HCT116 (cell line): ENCODE data around the gene RBBP8. TPM values are rescaled to one million over a fixed set of nuclear protein-coding genes. Genes with fewer than 3 reads are reported as not detected.

ENCODE experiments used
- ATAC-seq: fragments of 200-7000 bp; cut with Tn5 transposase; 2 replicates; pipeline ENCODE4 v1.9.1; 2020; ENCODE audit warnings: mild to moderate bottlenecking, moderate library complexity
- BruUV-seq: library from RNA; stranded (reverse); fragments of 400-500 nt; replicated peaks from 2 replicates; lab custom pipeline; 2021; lab: Mats Ljungman, UMichigan
- CTCF ChIA-PET: fragments of 300-600 bp; sonication (Branson Sonifier 250); formaldehyde crosslinking; loops from one replicate; lab custom pipeline; 2021; ENCODE audit warnings: antibody characterized with exemption; lab: Charles Lee
- POLR2A ChIA-PET: fragments of 300-600, 350-600 bp; sonication (Branson Sonifier 250); formaldehyde crosslinking; loops from one replicate; lab custom pipeline; 2021; ENCODE audit warnings: antibody characterized with exemption; lab: Charles Lee
- RAD21 ChIA-PET, 2 experiments: fragments of 300-600 bp; sonication (Branson Sonifier 250); formaldehyde crosslinking; loops; one replicate each; lab custom pipeline; 2023; ENCODE audit warnings: low total read pairs in 2 of 2; ENCODE audit not compliant: uncharacterized antibody in 2 of 2, unreplicated experiment in 2 of 2, low non-redundant PET in 1 of 2; lab: Charles Lee
- DNase-seq: peaks from one replicate; pipeline ENCODE4 v3.0.0-alpha.2; 2010; ENCODE audit warnings: low read depth, low spot score
- H2AFZ ChIP-seq: fragments of 200-600 bp; shearing (Covaris generic), sonication (generic); 2 replicates; pipeline ENCODE4 v1.6.1; 2017; ENCODE audit warnings: low read depth, mixed run types, mixed read lengths, antibody characterized with exemption, low read length; ENCODE audit not compliant: poor library complexity, severe bottlenecking
- H3K27ac ChIP-seq: 2 replicates; pipeline ENCODE4 v1.5.1; 2012; ENCODE audit warnings: low read depth, low read length
- H3K27me3 ChIP-seq: fragments of 200-600 bp; sonication (generic); 2 replicates; pipeline ENCODE4 v1.6.1; 2016; ENCODE audit warnings: mixed run types, low read length, mixed read lengths; ENCODE audit not compliant: insufficient read depth
- H3K36me3 ChIP-seq, 2 experiments: fragments of 200-500 bp in 1 of 2; fragments of 200-600 bp in 1 of 2; sonication (Bioruptor generic) in 1 of 2; sonication (generic) in 1 of 2; 2 replicates each; pipeline versions ENCODE4 v1.5.1 to v1.6.1; 2014 to 2016; ENCODE audit warnings: low read length in 2 of 2, inconsistent platforms in 1 of 2, mixed read lengths in 1 of 2, mixed run types in 1 of 2; ENCODE audit not compliant: insufficient read depth in 2 of 2, control insufficient read depth in 1 of 2
- H3K4me1 ChIP-seq, 2 experiments: fragments of 200-600 bp in 1 of 2; sonication (generic) in 1 of 2; 2 replicates each; pipeline versions ENCODE4 v1.5.1 to v1.6.1; 2012 to 2017; ENCODE audit warnings: low read length in 2 of 2, inconsistent platforms in 1 of 2, mild to moderate bottlenecking in 1 of 2, mixed read lengths in 1 of 2, mixed run types in 1 of 2, moderate library complexity in 1 of 2; ENCODE audit not compliant: insufficient read depth in 2 of 2, control insufficient read depth in 1 of 2
- H3K4me2 ChIP-seq: fragments of 200-600 bp; sonication (generic); 2 replicates; pipeline ENCODE4 v1.6.1; 2017; ENCODE audit warnings: mixed run types, low read length, mixed read lengths
- H3K4me3 ChIP-seq, 2 experiments: fragments of 200-600 bp in 1 of 2; sonication (generic) in 1 of 2; replicated peaks in 1 of 2; 2 replicates each; pipeline ENCODE4 v1.5.1; 2011 to 2016; ENCODE audit warnings: low read length in 2 of 2, control low read depth in 1 of 2, low read depth in 1 of 2, mild to moderate bottlenecking in 1 of 2, mixed read lengths in 1 of 2, mixed run types in 1 of 2
- H3K79me2 ChIP-seq: fragments of 200-600 bp; sonication (generic); 2 replicates; pipeline ENCODE4 v1.6.1; 2017; ENCODE audit warnings: mild to moderate bottlenecking, mixed run types, low read length, moderate library complexity, mixed read lengths; ENCODE audit not compliant: insufficient read depth
- H3K9ac ChIP-seq: fragments of 200-600 bp; sonication (generic); 2 replicates; pipeline ENCODE4 v1.6.1; 2016; ENCODE audit warnings: low read length, mixed read lengths
- H3K9me2 ChIP-seq: fragments of 200-600 bp; sonication (generic), shearing (Covaris generic); 2 replicates; pipeline ENCODE4 v1.6.1; 2017; ENCODE audit warnings: mixed run types, mild to moderate bottlenecking, moderate library complexity; ENCODE audit not compliant: insufficient read depth
- H3K9me3 ChIP-seq, 2 experiments: fragments of 200-500 bp in 1 of 2; fragments of 200-600 bp in 1 of 2; sonication (Bioruptor generic) in 1 of 2; sonication (generic) in 1 of 2; 2 replicates each; pipeline ENCODE4 v1.6.1; 2014 to 2017; ENCODE audit warnings: low read length in 2 of 2, mixed read lengths in 2 of 2, inconsistent platforms in 1 of 2, low read depth in 1 of 2, mild to moderate bottlenecking in 1 of 2, mixed run types in 1 of 2, moderate library complexity in 1 of 2; ENCODE audit not compliant: control insufficient read depth in 1 of 2, insufficient read depth in 1 of 2
- H4K20me1 ChIP-seq: fragments of 200-600 bp; sonication (generic), shearing (Covaris generic); 2 replicates; pipeline ENCODE4 v1.6.1; 2017; ENCODE audit warnings: mixed run types, mild to moderate bottlenecking, moderate library complexity; ENCODE audit not compliant: insufficient read depth
- ATF3 ChIP-seq: IDR thresholded peaks from 2 replicates; pipeline ENCODE4 v1.6.1; 2012
- CEBPB ChIP-seq: IDR thresholded peaks from 2 replicates; pipeline ENCODE4 v1.6.1; 2012; ENCODE audit warnings: low read depth
- ELF1 ChIP-seq: IDR thresholded peaks from 2 replicates; pipeline ENCODE4 v1.6.1; 2012; ENCODE audit warnings: low read depth, borderline replicate concordance
- EZH2 ChIP-seq: fragments of 200-600 bp; sonication (generic); IDR thresholded peaks from 2 replicates; pipeline ENCODE4 v1.6.1; 2017; ENCODE audit warnings: antibody characterized with exemption, mixed run types
- FOSL1 ChIP-seq: IDR thresholded peaks from 2 replicates; pipeline ENCODE4 v1.6.1; 2012; ENCODE audit warnings: low read depth
- MAX ChIP-seq: IDR thresholded peaks from 2 replicates; pipeline ENCODE4 v1.6.1; 2012
- SIN3A ChIP-seq: IDR thresholded peaks from 2 replicates; pipeline ENCODE4 v1.6.1; 2012; ENCODE audit warnings: low read depth
- SP1 ChIP-seq: IDR thresholded peaks from 2 replicates; pipeline ENCODE4 v1.6.1; 2012; ENCODE audit warnings: low read depth
- TCF7L2 ChIP-seq: IDR thresholded peaks from 2 replicates; pipeline ENCODE4 v1.7.0; 2011; ENCODE audit warnings: borderline replicate concordance, inconsistent platforms; ENCODE audit not compliant: insufficient read depth, insufficient read length; ENCODE audit errors: extremely low read depth
- YY1 ChIP-seq: IDR thresholded peaks from 2 replicates; pipeline ENCODE4 v1.6.1; 2011; ENCODE audit warnings: low read length, low read depth, moderate library complexity, mild to moderate bottlenecking; ENCODE audit not compliant: insufficient replicate concordance; ENCODE audit errors: extremely low read depth
- ZFX ChIP-seq: fragments of 450-650 bp; IDR thresholded peaks from 2 replicates; pipeline ENCODE4 v1.6.1; 2017
- ZNF274 ChIP-seq: fragments of 200-500 bp; sonication (Bioruptor generic); IDR thresholded peaks from 2 replicates; pipeline ENCODE4 v1.6.1; 2014; ENCODE audit warnings: mild to moderate bottlenecking, low read depth, low read length, inconsistent platforms
- intact Hi-C: fragments of 100-400 bp; cut with micrococcal nuclease; formaldehyde crosslinking; loops from 2 replicates; pipeline ENCODE4 v1.10.0; 2022
- total RNA-seq: library from RNA; stranded (reverse); gene quantifications from one replicate; pipeline ENCODE4 v1.2.1, GENCODE V29; 2021; ENCODE audit not compliant: unreplicated experiment
- TF ChIP-seq, protein P1 (sequence below): IDR thresholded peaks from 2 replicates; pipeline ENCODE4 v1.6.1; 2012; ENCODE audit warnings: low read depth
- TF ChIP-seq, protein P2 (sequence below): IDR thresholded peaks from 2 replicates; pipeline ENCODE4 v1.6.1; 2011; ENCODE audit warnings: mild to moderate bottlenecking, low read length, moderate library complexity; ENCODE audit not compliant: insufficient replicate concordance; ENCODE audit errors: extremely low read depth

RBBP8 gene
- total RNA-seq, 1 experiment from 2014 or later: 66.6 TPM

DNA sequence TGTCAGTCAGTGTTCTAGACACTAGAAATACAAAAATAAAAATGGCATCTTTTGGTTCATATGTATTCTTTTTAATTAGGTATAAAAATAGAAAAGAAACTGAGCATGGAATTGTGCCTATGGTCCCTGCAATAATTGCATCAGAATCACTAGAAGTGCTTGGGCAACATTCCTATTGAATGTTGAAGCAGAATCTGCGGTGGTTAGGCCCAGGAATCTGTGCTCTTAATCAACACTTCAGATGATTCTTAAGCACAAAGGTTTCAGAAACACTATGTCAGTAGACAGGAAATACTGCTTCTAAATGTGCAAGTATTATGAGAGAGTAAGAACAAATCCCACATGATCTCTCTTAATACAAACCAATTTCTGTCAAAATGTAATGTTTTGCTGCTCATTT is 20.3 kb upstream of the RBBP8 start:
- Histone ChIP-seq H3K9me2 (no peaks in the 10 kb centered on the region), H3K79me2 (no peaks in the 10 kb centered on the region), H3K4me2 (0 out of 2 replicates have a peak overlapping the region, but pooled peaks have one; percentile 67), H3K9ac (no peak overlapping the region), H3K9me3 (no peaks in the 10 kb centered on the region), H3K36me3 (no peaks in the 10 kb centered on the region), H2AFZ (no peak overlapping the region), H3K4me1 (peaks cover 26 to 31% of the 10 kb centered on the region in 2 experiments), H4K20me1 (no peaks in the 10 kb centered on the region), H3K27ac (no peak overlapping the region), H3K27me3 (no peaks in the 10 kb centered on the region), H3K4me3 (no peak overlapping the region)
- TF ChIP-seq SP1: peak; percentile 14; the same call in 1 of the 2 replicates
- peak; percentile 67 for TF ChIP-seq CEBPB
- TF ChIP-seq ATF3: no peak
- no peak for ATAC-seq
- RAD21 ChIA-PET: no interaction called here
- no peak for DNase-seq
- POLR2A ChIA-PET: no interaction called here
- CTCF ChIA-PET: no interaction called here
- no TSS peak for BruUV-seq
- intact Hi-C loops: no loop called here

DNA sequence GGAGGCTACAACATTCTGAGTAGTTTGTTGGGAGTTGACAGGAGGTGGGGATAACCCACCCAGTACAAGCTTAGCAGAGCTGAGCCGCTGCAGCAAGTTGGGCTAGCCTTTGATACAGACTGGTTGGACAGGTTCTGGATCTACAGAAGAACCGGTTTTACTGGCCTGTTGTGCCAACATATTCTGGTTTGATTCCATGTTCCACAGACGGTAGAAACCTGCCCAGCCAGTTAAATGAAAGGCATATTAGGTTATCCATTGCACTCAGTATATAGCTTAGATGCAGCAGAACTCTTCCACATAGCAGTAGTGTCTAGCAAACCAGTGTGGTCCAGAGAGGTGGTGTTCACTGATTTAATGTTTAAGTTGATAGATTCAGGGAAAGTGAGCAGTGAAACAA is 19.3 kb upstream of the RBBP8 start:
- Histone ChIP-seq H3K9ac (no peak overlapping the region), H3K36me3 (no peaks in the 10 kb centered on the region), H3K27me3 (no peaks in the 10 kb centered on the region), H3K4me1 (peaks cover 26 to 31% of the 10 kb centered on the region in 2 experiments), H3K79me2 (no peaks in the 10 kb centered on the region), H2AFZ (peak overlapping the region; percentile 24), H3K9me3 (no peaks in the 10 kb centered on the region), H3K4me3 (peak overlapping the region in 1 of 2 experiments; percentile 9; a peak in 2 of 4 replicates), H3K27ac (no peak overlapping the region), H3K9me2 (no peaks in the 10 kb centered on the region), H3K4me2 (peak overlapping the region; percentile 67), H4K20me1 (no peaks in the 10 kb centered on the region)
- RAD21 ChIA-PET: no interaction called here
- CTCF ChIA-PET: no interaction called here
- POLR2A ChIA-PET: interaction anchor here (1.2 to 1.4 kb wide), 2 partner anchors 17 to 64 kb away, joined by 3 read pairs; no protein-coding TSS in a partner anchor
- intact Hi-C loops: no loop called here
- ATAC-seq (peak; percentile 95), DNase-seq (peak; percentile 85)
- no TSS peak for BruUV-seq
- TF ChIP-seq YY1 (peak; percentile 28), ZNF274 (no peak), ZFX (no peak), MAX (peak; percentile 62), TCF7L2 (peak; percentile 78), ELF1 (no peak; the same call in 1 of the 2 replicates), ATF3 (no peak; the same call in 1 of the 2 replicates), EZH2 (no peak), FOSL1 (peak; percentile 34; the same call in 1 of the 2 replicates), SIN3A (peak; percentile 74)
- TF ChIP-seq, protein P1, sequence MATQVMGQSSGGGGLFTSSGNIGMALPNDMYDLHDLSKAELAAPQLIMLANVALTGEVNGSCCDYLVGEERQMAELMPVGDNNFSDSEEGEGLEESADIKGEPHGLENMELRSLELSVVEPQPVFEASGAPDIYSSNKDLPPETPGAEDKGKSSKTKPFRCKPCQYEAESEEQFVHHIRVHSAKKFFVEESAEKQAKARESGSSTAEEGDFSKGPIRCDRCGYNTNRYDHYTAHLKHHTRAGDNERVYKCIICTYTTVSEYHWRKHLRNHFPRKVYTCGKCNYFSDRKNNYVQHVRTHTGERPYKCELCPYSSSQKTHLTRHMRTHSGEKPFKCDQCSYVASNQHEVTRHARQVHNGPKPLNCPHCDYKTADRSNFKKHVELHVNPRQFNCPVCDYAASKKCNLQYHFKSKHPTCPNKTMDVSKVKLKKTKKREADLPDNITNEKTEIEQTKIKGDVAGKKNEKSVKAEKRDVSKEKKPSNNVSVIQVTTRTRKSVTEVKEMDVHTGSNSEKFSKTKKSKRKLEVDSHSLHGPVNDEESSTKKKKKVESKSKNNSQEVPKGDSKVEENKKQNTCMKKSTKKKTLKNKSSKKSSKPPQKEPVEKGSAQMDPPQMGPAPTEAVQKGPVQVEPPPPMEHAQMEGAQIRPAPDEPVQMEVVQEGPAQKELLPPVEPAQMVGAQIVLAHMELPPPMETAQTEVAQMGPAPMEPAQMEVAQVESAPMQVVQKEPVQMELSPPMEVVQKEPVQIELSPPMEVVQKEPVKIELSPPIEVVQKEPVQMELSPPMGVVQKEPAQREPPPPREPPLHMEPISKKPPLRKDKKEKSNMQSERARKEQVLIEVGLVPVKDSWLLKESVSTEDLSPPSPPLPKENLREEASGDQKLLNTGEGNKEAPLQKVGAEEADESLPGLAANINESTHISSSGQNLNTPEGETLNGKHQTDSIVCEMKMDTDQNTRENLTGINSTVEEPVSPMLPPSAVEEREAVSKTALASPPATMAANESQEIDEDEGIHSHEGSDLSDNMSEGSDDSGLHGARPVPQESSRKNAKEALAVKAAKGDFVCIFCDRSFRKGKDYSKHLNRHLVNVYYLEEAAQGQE: no peak
- TF ChIP-seq, protein P2, sequence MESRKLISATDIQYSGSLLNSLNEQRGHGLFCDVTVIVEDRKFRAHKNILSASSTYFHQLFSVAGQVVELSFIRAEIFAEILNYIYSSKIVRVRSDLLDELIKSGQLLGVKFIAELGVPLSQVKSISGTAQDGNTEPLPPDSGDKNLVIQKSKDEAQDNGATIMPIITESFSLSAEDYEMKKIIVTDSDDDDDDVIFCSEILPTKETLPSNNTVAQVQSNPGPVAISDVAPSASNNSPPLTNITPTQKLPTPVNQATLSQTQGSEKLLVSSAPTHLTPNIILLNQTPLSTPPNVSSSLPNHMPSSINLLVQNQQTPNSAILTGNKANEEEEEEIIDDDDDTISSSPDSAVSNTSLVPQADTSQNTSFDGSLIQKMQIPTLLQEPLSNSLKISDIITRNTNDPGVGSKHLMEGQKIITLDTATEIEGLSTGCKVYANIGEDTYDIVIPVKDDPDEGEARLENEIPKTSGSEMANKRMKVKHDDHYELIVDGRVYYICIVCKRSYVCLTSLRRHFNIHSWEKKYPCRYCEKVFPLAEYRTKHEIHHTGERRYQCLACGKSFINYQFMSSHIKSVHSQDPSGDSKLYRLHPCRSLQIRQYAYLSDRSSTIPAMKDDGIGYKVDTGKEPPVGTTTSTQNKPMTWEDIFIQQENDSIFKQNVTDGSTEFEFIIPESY: peak; percentile 72
